Frontal cortex (tissue), 4 donors: ENCODE measurements around the gene PLD2. TPM values are rescaled to one million over a fixed set of nuclear protein-coding genes. Genes with fewer than 3 reads are reported as not detected.
A peak's percentile ranks its signal among the peaks of the same experiment; 100 is the strongest.
"Not testable (repeated sequence)": the region's sequence is repeated elsewhere in the genome, so short reads cannot be mapped to it uniquely, and the experiment has no call there.

Source experiments
- DNase-seq, 2 donors: peaks; one replicate each; pipeline ENCODE4 v3.0.0; 2012; ENCODE audit warnings: low spot score in 2 of 2
- FAIRE-seq: peaks from 2 replicates; lab custom pipeline; 2012; peaks lifted over from hg19 to GRCh38; lab: Jason Lieb, UNC
- total RNA-seq: library from RNA; depleted of rRNA; stranded (reverse); fragments of >200 nt; gene quantifications from one replicate; pipeline ENCODE4 v1.2.3, GENCODE V29; 2014
- donor health status: control.
- donor health status: control.
- donor health status: control.

The PLD2 gene
- total RNA-seq, 1 donor from 2014 or later, result 8.6 TPM

DNA sequence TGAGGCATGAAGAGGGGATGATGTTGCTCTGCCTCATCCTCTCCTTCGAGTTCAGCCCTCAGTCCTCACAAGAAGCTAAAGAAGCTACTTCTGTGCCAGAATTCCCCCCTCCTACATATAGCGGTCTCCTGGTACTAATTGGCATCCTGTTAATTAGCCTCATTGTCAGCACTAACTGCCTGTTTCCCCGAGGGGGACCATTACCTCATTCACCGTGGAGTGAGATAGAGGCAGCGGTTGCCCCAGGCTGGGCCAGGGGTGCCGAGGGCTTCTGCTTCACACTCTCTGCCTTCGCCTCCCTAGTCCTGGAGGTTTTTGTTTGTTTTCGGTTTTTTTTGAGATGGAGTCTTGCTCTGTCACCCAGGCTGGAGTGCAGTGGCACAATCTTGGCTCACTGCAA is 20.4 kb downstream of the PLD2 start:
- FAIRE-seq, result no peak
- no peak for DNase-seq

DNA sequence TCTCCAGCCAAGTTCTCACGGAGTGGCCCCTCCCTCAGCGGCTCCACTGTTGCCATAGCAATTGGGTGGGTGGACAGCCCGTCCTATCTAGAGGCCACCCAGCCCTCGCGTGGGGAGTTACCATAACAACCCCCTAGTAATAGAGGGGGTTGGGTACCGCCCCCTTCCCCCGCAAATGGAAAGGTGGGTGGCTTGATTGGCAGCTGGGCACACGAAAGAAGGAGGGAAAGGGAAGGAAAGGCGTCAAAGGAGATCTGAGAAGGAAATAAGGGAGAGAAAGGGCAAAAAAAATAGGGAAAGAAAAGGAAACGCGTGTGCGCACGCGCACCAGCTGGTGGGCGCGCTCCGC is 25.9 kb downstream of the PLD2 start:
- DNase-seq, FAIRE-seq: not testable (repeated sequence)

DNA sequence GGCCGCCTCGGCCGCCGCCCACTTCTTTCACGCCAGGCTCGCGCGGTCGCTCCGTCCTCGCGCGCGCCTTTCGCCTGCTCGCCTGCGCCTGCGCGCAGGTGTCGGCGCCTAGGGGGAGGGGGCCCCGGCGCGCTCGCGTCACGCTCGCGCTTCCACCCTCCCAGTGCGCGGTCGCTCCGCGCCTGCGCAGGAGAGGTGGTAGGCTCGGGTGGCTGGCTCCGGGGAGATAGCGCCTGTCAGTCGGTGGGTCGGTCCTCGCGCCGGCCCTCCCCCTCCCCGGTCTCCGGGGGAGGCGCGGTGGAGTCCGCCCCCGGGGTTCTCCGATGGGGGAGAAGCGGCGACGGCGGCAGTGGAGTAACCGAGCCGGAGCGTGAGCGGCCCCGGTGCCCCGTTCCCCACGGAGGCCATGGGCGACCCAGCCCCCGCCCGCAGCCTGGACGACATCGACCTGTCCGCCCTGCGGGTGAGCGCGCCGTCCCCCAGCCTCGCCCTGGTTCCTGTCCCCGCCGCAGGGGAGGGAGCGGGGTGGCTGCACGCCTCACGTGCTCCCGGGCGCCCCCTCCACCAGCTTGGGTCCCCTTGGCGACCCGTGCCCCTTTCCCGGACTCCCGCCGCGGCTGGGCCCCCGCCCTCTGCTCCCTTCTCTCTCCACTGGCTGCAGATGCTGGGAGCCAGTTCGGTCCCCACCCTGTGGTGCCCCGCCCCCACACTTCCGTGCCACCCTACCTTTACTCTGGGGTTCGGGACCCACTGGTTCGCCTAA is 26.4 kb downstream of the PLD2 start, which contains the start of gene MINK1:
Gene MINK1 (plus strand): TSS at position 163 of the 763 bp plus-strand sequence. CDS start 244 bp downstream, at position 407.
- FAIRE-seq (no peak), DNase-seq (peak; percentile 97)

GRCh38 chr17:4833941-4834680 is 27.2 kb downstream of the PLD2 start:
- DNase-seq, result no peak
- FAIRE-seq, result no peak

DNA sequence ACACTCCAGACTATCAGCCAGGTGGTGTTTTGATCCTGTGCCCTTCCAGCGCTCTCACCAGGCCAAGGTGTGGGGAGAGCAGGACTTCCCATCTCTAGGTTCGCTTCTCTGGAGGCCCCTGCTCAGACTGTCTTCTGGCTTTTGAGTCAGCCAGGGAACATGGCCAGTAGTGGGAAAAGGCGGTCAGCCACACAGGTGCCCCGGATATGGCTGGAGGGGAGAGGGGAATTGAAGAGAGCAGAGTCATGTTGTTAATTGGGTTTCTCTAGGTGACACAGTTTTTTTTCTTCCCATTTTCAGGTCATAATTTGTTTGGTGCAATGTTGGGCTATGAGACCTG is 27.7 kb downstream of the PLD2 start:
- FAIRE-seq, result no peak
- DNase-seq, result no peak

DNA sequence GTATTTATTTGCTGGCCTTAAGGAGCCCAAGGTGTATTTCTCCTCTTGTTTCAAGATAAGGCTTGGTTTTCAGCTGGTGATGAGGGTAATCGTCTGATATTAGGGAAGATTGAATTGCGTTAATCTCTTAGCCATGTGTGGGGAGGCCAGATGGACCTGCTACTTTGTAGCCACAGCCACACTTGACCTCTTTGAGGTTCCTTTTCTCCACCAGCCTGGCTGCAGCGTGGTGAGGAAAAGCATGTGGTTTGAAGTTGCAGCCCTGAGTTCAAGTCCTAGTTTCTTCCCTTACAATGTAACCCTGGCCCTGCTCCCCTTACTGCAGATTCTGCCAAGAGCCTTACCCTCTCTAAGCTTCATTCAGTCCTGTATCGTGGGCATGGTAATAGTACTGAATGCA is 29.3 kb downstream of the PLD2 start:
- no peak for DNase-seq
- no peak for FAIRE-seq

DNA sequence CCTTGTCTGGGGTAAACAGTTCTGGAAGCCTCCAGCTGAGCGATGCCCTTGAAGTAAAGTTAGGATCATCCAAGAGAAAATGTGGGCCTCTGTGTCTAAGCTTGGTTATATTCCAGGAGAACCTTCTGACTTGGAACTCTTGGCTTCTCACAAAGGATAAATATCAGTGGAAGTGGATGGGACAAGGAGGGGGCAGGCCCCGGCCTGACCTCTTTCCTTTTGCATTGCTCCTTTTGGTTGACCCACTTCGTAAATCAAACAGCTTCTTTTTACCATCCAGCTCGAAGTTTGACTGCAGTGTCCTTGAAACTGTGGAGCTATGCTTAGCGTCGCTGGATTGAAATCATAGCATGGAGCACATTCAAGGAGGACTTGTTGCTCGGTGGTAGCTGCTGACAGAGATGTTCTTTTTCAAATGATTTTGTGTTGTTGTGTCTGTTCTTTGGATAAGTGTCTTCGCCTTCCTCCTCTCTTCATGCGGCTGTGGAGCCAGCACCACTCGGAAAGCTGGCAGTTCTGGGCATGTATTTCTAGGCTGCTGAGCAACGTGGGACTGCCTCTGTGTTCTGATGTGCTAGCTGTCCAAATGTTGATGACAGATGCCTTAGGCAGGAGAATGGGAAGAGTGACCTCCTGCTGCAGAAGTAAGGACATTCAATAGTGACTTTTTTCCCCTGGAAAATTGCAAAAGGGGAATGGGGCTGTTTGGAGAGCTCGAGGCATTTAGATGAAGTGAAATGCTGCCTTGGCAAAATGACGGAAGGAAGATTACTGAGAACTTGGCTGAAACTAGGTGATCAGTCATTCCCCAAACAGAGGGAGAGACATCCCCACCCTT is 30.7 kb downstream of the PLD2 start:
- DNase-seq (no peak), FAIRE-seq (no peak)

DNA sequence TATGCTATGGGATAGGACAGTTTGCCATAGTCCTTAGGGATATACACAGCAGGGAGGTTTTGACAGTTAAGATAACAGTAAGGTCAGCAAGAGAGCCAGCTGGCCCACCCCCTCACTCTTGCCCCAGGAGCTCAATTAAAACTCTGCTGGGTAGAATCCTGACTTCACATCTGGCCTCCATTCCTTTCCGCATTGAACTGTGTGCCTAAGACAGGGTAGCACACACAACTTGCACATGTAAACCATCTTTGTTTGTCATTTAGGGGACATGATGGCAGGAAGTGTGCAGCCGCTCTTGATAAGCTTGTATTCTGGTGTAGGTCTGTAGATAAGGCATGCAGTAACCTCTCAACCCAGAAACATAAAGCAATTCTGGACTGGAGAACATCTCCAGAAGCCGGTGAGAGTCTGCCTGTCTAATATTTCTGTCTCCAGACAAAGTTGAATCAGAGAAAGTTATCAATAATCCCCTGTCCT is 31.4 kb downstream of the PLD2 start:
- DNase-seq, result no peak
- FAIRE-seq, result no peak

GRCh38 chr17:4839221-4839620 is 32.3 kb downstream of the PLD2 start:
- no peak for FAIRE-seq
- DNase-seq, result no peak

GRCh38 chr17:4839965-4840892 is 33.3 kb downstream of the PLD2 start:
- DNase-seq (no peak), FAIRE-seq (no peak)

DNA sequence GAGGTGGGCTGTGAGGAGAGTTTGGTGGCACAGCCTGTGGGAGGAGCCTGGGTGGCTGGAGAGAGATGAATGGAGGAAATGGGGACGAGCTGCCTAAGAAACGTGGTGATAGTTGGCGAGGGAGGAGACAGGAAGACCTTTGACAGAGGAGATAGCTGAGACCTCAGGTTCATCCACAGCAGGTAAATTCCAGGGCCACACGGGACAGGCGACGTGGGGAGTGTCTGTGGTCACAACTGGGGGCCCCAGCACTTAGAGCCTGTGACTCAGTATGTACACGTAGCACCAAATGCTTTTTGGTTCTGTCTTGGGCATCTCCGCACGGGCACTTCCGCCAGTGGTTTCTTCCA is 33.9 kb downstream of the PLD2 start:
- FAIRE-seq, result no peak
- DNase-seq, result no peak

DNA sequence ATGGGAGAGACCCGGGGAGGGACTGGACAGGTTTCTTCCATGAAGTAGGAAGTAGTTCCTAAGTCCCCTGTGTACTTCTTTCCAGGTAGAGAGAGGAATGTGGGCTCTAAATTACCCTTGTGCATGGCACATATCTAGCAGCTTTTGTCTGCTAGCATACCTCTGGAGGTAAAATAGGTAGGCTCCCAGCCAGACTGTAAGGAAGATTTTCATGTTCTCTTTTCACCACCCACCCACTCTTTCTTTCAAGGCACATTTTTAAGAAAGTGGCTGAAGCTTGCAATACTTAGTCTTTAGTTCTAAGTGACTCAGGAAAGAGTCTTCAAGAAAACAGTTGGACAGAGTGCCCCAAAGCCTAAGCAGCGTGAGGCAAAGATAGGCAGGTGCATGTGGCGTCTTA is 35.4 kb downstream of the PLD2 start:
- DNase-seq (no peak), FAIRE-seq (no peak)

DNA sequence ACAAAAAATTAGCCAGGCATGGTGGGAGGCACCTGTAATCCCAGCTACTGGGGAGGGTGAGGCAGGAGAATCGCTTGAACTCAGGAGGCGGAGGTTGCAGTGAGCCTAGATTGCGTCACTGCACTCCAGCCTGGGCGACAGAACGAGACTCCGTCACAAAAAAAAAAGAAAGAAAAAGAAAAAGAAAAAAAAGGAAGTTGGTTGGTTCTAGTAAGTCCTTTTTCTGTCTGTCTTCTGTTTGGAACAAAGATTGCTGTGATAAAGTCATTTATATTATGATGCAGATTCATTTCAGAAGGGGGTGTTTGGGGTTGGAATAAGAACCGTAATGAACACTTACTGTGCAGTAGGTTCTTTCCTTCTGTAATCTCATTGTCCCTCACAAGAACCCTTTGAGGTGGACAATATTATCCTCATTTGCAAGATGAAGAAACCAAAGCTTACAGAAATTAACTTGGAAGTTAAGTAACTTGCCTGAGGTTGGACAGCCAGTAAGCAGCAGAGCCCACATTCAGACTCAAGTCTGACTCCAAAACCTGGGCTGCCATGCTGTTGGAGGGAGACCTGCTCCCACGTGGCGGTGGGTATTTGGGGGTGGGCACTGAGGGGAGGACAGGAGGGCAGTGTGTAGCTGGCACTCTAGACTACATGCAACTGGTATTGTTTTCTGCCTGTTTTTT is 36.5 kb downstream of the PLD2 start:
- no peak for FAIRE-seq

GRCh38 chr17:4845118-4845517 is 38.2 kb downstream of the PLD2 start:
- DNase-seq, result no peak
- FAIRE-seq, result no peak

More for the DNA sequence above, 36.5 kb downstream of the PLD2 start:
- DNase-seq, result no peak

- DNase-seq, result no peak
- FAIRE-seq, result no peak
These were observed 39.9 kb downstream of the PLD2 start for GRCh38 chr17:4846635-4847390.

- no peak for DNase-seq
- FAIRE-seq, result no peak
These were observed 42.1 kb downstream of the PLD2 start for GRCh38 chr17:4849011-4849536.

- FAIRE-seq (no peak), DNase-seq (no peak)
These were observed 43.3 kb downstream of the PLD2 start for GRCh38 chr17:4850246-4850645.

- FAIRE-seq, result no peak
- DNase-seq, result no peak
These were observed 44.1 kb downstream of the PLD2 start for GRCh38 chr17:4851084-4851483.
